Hepatocyte (in vitro differentiated cells): ENCODE measurements around the gene SCN2B.

Experiments
- CTCF ChIP-seq: fragments of 200-600 bp; sonication (generic); IDR thresholded peaks from 2 replicates; pipeline ENCODE4 v1.5.1; 2016; ENCODE audit warnings: antibody characterized with exemption, mild to moderate bottlenecking; ENCODE audit not compliant: poor library complexity
- EZH2 ChIP-seq: fragments of 200-600 bp; sonication (generic); IDR thresholded peaks from 2 replicates; pipeline ENCODE4 v1.6.1; 2016; ENCODE audit warnings: antibody characterized with exemption, mild to moderate bottlenecking, borderline replicate concordance
- EZH2phosphoT487 ChIP-seq: fragments of 200-600 bp; sonication (generic); IDR thresholded peaks from one replicate; pipeline ENCODE4 v1.6.1; 2018; ENCODE audit warnings: antibody characterized with exemption, mild to moderate bottlenecking, low read depth, moderate library complexity; ENCODE audit not compliant: unreplicated experiment, severe bottlenecking

- no peak for TF ChIP-seq CTCF
- TF ChIP-seq EZH2phosphoT487: no peak
- no peak for TF ChIP-seq EZH2
Measured at GRCh38 chr11:118200497-118200896, 24.1 kb upstream of the SCN2B start.
